Bronchial epithelial cell (primary cell): ENCODE results near the gene KIF1A. TPM values are rescaled to one million over a fixed set of nuclear protein-coding genes. Genes with fewer than 3 reads are reported as not detected.

Experiments used
- DNase-seq: peaks from one replicate; pipeline ENCODE4 v3.0.0-alpha.2; 2010; ENCODE audit warnings: low read depth
- FAIRE-seq: peaks from 2 replicates; lab custom pipeline; 2011; peaks lifted over from hg19 to GRCh38; lab: Jason Lieb, UNC
- H3K27me3 ChIP-seq: 2 replicates; pipeline ENCODE4 v1.5.1; 2011; ENCODE audit warnings: low read length; ENCODE audit not compliant: control insufficient read depth, insufficient read depth
- H3K36me3 ChIP-seq: 2 replicates; pipeline ENCODE4 v1.5.1; 2011; ENCODE audit warnings: low read length; ENCODE audit not compliant: control insufficient read depth, insufficient read depth
- H3K4me3 ChIP-seq: 2 replicates; pipeline ENCODE4 v1.5.1; 2011; ENCODE audit warnings: mild to moderate bottlenecking, low read depth, low read length, control low read depth
- total RNA-seq: library from RNA; depleted of rRNA; stranded (reverse); fragments of >200 nt; gene quantifications from 2 replicates; pipeline ENCODE4 v1.2.1, GENCODE V29; 2014
- TF ChIP-seq, protein P1 (sequence below): IDR thresholded peaks from 2 replicates; pipeline ENCODE4 v1.5.1; 2011; ENCODE audit warnings: mild to moderate bottlenecking, moderate library complexity, low read length, control low read depth, inconsistent platforms; ENCODE audit not compliant: insufficient read depth, severe bottlenecking

KIF1A gene
- total RNA-seq, 1 donor from 2014 or later, result not detected

DNA sequence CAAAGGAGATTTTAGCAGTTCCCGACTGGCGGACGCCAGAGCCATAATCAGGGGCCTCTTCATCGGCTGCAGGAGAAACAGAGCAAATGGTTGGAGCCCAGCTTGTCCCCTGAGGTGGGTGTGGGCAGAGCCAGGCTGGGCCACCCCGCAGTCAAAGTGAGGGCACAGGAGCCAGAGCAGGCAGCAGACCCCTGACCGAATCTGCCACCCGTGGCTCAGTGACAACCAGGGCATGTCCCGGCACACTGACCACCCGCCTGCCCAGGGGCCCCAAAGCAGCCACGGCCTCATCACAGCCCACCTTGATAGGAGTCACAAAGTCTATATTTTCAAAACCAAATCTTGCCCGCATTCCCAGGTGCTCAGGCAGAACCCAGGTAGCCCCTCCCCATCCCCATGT lies 72.8 kb downstream of the KIF1A start:
- Histone ChIP-seq H3K36me3 (no peaks in the 10 kb centered on the region), H3K4me3 (no peak overlapping the region), H3K27me3 (no peaks in the 10 kb centered on the region)
- TF ChIP-seq, protein P1, sequence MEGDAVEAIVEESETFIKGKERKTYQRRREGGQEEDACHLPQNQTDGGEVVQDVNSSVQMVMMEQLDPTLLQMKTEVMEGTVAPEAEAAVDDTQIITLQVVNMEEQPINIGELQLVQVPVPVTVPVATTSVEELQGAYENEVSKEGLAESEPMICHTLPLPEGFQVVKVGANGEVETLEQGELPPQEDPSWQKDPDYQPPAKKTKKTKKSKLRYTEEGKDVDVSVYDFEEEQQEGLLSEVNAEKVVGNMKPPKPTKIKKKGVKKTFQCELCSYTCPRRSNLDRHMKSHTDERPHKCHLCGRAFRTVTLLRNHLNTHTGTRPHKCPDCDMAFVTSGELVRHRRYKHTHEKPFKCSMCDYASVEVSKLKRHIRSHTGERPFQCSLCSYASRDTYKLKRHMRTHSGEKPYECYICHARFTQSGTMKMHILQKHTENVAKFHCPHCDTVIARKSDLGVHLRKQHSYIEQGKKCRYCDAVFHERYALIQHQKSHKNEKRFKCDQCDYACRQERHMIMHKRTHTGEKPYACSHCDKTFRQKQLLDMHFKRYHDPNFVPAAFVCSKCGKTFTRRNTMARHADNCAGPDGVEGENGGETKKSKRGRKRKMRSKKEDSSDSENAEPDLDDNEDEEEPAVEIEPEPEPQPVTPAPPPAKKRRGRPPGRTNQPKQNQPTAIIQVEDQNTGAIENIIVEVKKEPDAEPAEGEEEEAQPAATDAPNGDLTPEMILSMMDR, result no peak
- FAIRE-seq (no peak), DNase-seq (no peak)

GRCh38 chr2:240746671-240747070 lies 73.3 kb downstream of the KIF1A start:
- no peak for DNase-seq
- Histone ChIP-seq H3K27me3 (no peaks in the 10 kb centered on the region), H3K4me3 (no peak overlapping the region), H3K36me3 (no peaks in the 10 kb centered on the region)
- TF ChIP-seq, protein P1, result no peak
- no peak for FAIRE-seq

DNA sequence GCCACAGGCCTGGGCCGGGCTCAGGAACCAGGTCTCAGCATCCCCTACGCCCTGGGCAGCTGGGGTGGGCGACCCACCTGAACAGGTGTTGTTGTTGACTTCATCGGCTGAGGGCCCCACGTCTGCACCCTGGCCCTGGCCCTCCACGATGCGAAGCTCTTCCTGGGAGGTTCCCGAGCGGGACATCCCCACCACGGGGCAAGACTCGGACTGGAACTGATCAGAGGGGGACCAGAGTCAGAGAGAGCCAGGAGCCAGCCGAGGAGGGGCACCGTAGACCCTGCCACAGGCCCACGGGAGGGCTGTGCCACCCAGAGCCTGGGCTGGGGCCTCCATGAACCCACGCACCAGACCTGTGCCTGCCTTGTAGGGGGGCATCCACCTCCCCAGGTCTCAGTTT lies 74.1 kb downstream of the KIF1A start:
- Histone ChIP-seq H3K4me3 (no peak overlapping the region), H3K36me3 (no peaks in the 10 kb centered on the region), H3K27me3 (no peaks in the 10 kb centered on the region)
- TF ChIP-seq, protein P1, result no peak
- FAIRE-seq, result no peak
- no peak for DNase-seq

DNA sequence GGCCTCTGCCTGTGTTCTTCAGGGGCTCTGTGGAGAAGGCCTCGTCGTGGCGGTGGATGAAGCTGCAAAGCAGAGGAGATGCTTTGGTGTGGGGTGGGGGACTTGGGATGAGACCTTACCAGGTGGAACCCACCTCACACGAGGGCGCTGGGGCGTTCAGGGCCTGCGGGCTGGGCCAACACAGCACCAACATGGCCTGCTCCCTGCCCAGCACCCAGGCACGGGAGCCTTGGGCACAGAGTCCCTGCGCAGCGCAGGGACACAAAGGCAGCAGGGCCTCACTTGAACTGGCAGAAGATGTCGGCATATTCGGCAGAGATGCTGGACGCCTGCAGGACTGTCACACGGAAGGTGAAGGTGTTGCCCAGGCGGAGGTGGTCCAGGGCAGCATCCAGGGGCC lies 74.6 kb downstream of the KIF1A start:
- DNase-seq (no peak), FAIRE-seq (no peak)
- Histone ChIP-seq H3K4me3 (no peak overlapping the region), H3K27me3 (no peaks in the 10 kb centered on the region), H3K36me3 (no peaks in the 10 kb centered on the region)
- TF ChIP-seq, protein P1, result no peak

DNA sequence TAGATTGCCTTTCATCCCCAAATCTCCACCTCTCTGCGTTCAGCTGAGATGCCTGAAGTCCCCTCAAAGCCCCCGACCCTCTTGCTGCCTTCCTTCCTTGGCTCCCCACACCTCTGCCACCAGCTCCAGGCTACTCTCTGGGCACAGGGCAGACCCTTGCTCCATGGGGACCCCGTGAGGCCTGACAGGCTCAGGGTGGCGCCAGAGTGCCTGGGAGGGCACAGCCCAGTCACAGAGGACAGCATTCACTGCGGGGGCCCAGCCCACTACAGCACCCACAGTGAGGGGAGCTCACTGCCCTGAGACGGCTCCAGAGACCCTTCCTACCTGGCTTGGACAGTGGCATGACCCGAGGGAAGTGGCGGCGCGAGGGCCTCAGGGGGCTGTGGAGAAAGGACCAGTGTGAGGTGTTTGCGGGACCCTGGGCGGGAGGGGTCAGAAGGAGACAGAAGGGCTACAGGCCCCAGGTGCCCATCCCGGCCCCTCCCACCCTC lies 77.4 kb downstream of the KIF1A start:
- TF ChIP-seq, protein P1, result no peak
- H3K36me3 ChIP-seq, result no peaks in the 10 kb centered on the region
- H3K4me3 ChIP-seq, result no peak overlapping the region
- no peaks in the 10 kb centered on the region for H3K27me3 ChIP-seq
- DNase-seq (no peak), FAIRE-seq (no peak)

GRCh38 chr2:240741091-240741490 lies 78.9 kb downstream of the KIF1A start:
- FAIRE-seq, result no peak
- Histone ChIP-seq H3K4me3 (no peak overlapping the region), H3K36me3 (no peaks in the 10 kb centered on the region), H3K27me3 (no peaks in the 10 kb centered on the region)
- DNase-seq, result no peak
- TF ChIP-seq, protein P1, result no peak
